Measurements from ENCODE around the gene SPTLC2.
"Not testable (repeated sequence)": the region's sequence is repeated elsewhere in the genome, so short reads cannot be mapped to it uniquely, and the experiment has no call there.

SPTLC2 gene

DNA sequence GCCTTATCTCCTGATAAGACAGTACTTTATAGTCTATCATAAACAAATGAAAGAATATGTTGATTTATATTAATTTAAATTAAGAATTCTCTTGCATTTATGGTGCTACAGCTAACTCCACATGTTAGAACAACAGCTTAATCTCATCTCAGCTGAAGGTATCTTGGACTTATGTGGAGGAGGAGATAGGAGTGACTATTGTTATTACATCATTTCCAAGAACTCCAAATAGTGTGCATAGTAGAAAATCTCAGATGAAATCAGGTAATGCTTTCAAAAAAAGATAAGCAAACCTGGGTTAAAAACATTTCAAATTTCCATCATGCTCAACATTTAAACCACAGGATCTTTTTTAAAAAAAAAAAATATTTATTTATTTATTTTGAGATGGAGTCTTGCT is 86.5 kb downstream of the SPTLC2 start:
- Histone ChIP-seq H3K27me3 (ENCODE audit: control insufficient read depth in 1 of 2, insufficient read depth in 2 of 2, low read length in 2 of 2) (no peaks in the 10 kb centered on the region), H3K9ac (ENCODE audit: low read length in 2 of 2) (no peak overlapping the region), H3K9me3 (ENCODE audit: control insufficient read depth in 2 of 2, low read length in 2 of 2) (no peaks in the 10 kb centered on the region)

DNA sequence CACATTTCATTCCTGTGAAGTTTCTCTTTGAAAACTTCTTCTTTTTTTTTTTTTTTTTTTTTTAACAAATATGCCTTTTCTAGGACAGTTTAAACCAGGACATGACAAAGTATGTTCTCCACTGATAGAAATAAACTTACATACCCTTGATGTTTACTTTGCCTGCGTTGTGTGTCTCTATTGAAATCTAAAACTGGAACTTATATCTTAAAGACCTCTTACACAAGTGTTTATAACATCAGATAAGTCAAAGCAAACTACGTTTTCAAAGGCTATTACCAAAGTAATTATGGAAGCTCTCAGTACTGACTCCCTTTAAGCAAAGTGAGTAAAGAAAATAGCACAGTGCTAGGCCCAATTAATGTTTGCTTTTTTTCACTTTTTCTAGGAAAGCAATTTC is 87.2 kb downstream of the SPTLC2 start:
- H3K9ac ChIP-seq (ENCODE audit: low read length in 2 of 2) = no peak overlapping the region
- H3K9me3 ChIP-seq (ENCODE audit: control insufficient read depth in 2 of 2, low read length in 2 of 2) = no peaks in the 10 kb centered on the region
- H3K4me3 ChIP-seq (ENCODE audit: low read length in 2 of 2) = no peak overlapping the region
- H3K27me3 ChIP-seq (ENCODE audit: control insufficient read depth in 1 of 2, insufficient read depth in 2 of 2, low read length in 2 of 2) = no peaks in the 10 kb centered on the region
- H3K36me3 ChIP-seq (ENCODE audit: control insufficient read depth in 2 of 2, insufficient read depth in 2 of 2, low read length in 2 of 2) = peaks cover 0 to 3% of the 10 kb centered on the region in 2 donors
- H3K27ac ChIP-seq (ENCODE audit: low read length) = no peak overlapping the region
- no peaks in the 10 kb centered on the region for H3K4me1 ChIP-seq (ENCODE audit: control insufficient read depth, insufficient read depth, low read length)

More for the DNA sequence above, 86.5 kb downstream of the SPTLC2 start:
- H3K4me1 ChIP-seq (ENCODE audit: control insufficient read depth, insufficient read depth, low read length) = no peaks in the 10 kb centered on the region
- H3K36me3 ChIP-seq (ENCODE audit: control insufficient read depth in 2 of 2, insufficient read depth in 2 of 2, low read length in 2 of 2) = peaks cover 0 to 3% of the 10 kb centered on the region in 2 donors
- no peak overlapping the region for H3K27ac ChIP-seq (ENCODE audit: low read length)
- H3K4me3 ChIP-seq (ENCODE audit: low read length in 2 of 2) = no peak overlapping the region

DNA sequence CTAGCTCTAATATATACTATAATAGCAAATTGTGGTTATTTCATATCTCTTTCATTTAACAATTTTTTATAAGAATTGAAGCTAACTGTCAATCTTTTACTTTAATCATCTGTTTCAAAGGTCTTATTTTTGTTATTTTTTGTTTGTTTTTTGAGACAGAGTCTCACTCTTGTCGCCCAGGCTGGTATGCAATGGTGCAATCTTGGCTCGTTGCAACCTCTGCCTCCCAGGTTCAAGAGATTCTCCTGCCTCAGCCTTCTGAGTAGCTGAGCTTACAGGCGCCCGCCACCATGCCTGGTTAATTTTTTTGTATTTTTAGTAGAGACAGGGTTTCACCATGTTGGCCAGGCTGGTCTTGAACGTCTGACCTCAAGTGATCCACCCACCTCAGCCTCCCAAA is 87.7 kb downstream of the SPTLC2 start:
- H3K9ac ChIP-seq (ENCODE audit: low read length in 2 of 2); H3K4me1 ChIP-seq (ENCODE audit: control insufficient read depth, insufficient read depth, low read length); H3K4me3 ChIP-seq (ENCODE audit: low read length in 2 of 2); H3K27ac ChIP-seq (ENCODE audit: low read length); H3K27me3 ChIP-seq (ENCODE audit: control insufficient read depth in 1 of 2, insufficient read depth in 2 of 2, low read length in 2 of 2); H3K36me3 ChIP-seq (ENCODE audit: control insufficient read depth in 2 of 2, insufficient read depth in 2 of 2, low read length in 2 of 2); H3K9me3 ChIP-seq (ENCODE audit: control insufficient read depth in 2 of 2, low read length in 2 of 2): not testable (repeated sequence)

- H3K9ac ChIP-seq (ENCODE audit: low read length in 2 of 2) = no peak overlapping the region
- H3K36me3 ChIP-seq (ENCODE audit: control insufficient read depth in 2 of 2, insufficient read depth in 2 of 2, low read length in 2 of 2) = peaks cover 3 to 6% of the 10 kb centered on the region in 2 donors
- H3K4me3 ChIP-seq (ENCODE audit: low read length in 2 of 2) = no peak overlapping the region
- no peaks in the 10 kb centered on the region for H3K4me1 ChIP-seq (ENCODE audit: control insufficient read depth, insufficient read depth, low read length)
- no peaks in the 10 kb centered on the region for H3K27me3 ChIP-seq (ENCODE audit: control insufficient read depth in 1 of 2, insufficient read depth in 2 of 2, low read length in 2 of 2)
- no peaks in the 10 kb centered on the region for H3K9me3 ChIP-seq (ENCODE audit: control insufficient read depth in 2 of 2, low read length in 2 of 2)
- H3K27ac ChIP-seq (ENCODE audit: low read length) = no peak overlapping the region
Observed at GRCh38 chr14:77526266-77526665, 90.2 kb downstream of the SPTLC2 start.

DNA sequence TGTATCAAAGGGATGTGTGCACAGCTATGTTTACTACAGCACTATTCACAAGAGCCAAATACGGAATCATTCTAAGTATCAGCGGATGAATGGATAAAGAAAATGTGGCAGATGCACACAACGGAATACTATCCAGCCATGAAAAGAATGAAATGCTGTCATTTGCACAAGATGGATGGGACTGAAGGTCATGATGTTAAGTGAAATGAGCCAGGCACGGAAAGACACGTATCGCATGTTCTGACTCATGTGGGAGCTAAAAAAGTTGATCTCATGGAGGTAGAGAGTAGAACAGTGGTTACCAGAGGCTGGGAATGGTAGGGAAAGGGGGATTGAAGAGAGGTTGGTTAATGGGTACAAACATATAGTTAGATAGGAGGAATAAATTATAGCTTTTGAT is 91.9 kb downstream of the SPTLC2 start:
- Histone ChIP-seq H3K4me1 (ENCODE audit: control insufficient read depth, insufficient read depth, low read length) (no peaks in the 10 kb centered on the region), H3K27me3 (ENCODE audit: control insufficient read depth in 1 of 2, insufficient read depth in 2 of 2, low read length in 2 of 2) (no peaks in the 10 kb centered on the region), H3K9me3 (ENCODE audit: control insufficient read depth in 2 of 2, low read length in 2 of 2) (no peaks in the 10 kb centered on the region), H3K27ac (ENCODE audit: low read length) (no peak overlapping the region), H3K9ac (ENCODE audit: low read length in 2 of 2) (no peak overlapping the region), H3K4me3 (ENCODE audit: low read length in 2 of 2) (no peak overlapping the region), H3K36me3 (ENCODE audit: control insufficient read depth in 2 of 2, insufficient read depth in 2 of 2, low read length in 2 of 2) (peaks cover 10% of the 10 kb centered on the region in 2 donors)

DNA sequence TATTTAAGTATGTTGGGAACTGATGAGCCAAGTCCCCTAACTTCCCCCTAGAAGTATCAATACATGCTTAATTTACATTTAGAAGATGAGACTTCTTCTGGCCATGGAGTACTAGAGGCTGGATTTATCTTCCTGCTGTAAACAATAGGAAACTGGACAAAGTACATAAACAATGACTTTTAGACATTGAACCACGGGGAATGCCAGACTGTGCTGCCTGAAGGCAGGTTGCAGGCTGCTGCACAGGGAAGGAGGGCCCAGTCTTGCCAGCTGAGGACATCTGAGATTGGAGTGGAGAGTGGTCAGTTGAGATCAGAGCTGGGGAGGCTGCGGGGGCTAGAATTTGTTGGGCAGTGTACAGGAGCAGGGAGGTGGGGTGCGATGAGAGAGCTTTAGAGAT is 93.3 kb downstream of the SPTLC2 start:
- no peaks in the 10 kb centered on the region for H3K9me3 ChIP-seq (ENCODE audit: control insufficient read depth in 2 of 2, low read length in 2 of 2)
- H3K4me3 ChIP-seq (ENCODE audit: low read length in 2 of 2) = no peak overlapping the region
- peaks cover 10% of the 10 kb centered on the region in 2 donors for H3K36me3 ChIP-seq (ENCODE audit: control insufficient read depth in 2 of 2, insufficient read depth in 2 of 2, low read length in 2 of 2)
- no peaks in the 10 kb centered on the region for H3K27me3 ChIP-seq (ENCODE audit: control insufficient read depth in 1 of 2, insufficient read depth in 2 of 2, low read length in 2 of 2)
- H3K9ac ChIP-seq (ENCODE audit: low read length in 2 of 2) = no peak overlapping the region
- H3K27ac ChIP-seq (ENCODE audit: low read length) = no peak overlapping the region
- H3K4me1 ChIP-seq (ENCODE audit: control insufficient read depth, insufficient read depth, low read length) = no peaks in the 10 kb centered on the region

GRCh38 chr14:77520555-77520954 is 95.9 kb downstream of the SPTLC2 start:
- Histone ChIP-seq H3K27me3 (ENCODE audit: control insufficient read depth in 1 of 2, insufficient read depth in 2 of 2, low read length in 2 of 2) (no peaks in the 10 kb centered on the region), H3K4me1 (ENCODE audit: control insufficient read depth, insufficient read depth, low read length) (no peaks in the 10 kb centered on the region), H3K36me3 (ENCODE audit: control insufficient read depth in 2 of 2, insufficient read depth in 2 of 2, low read length in 2 of 2) (peaks cover 10 to 19% of the 10 kb centered on the region in 2 donors), H3K9ac (ENCODE audit: low read length in 2 of 2) (no peak overlapping the region), H3K9me3 (ENCODE audit: control insufficient read depth in 2 of 2, low read length in 2 of 2) (no peaks in the 10 kb centered on the region), H3K27ac (ENCODE audit: low read length) (no peak overlapping the region), H3K4me3 (ENCODE audit: low read length in 2 of 2) (no peak overlapping the region)

DNA sequence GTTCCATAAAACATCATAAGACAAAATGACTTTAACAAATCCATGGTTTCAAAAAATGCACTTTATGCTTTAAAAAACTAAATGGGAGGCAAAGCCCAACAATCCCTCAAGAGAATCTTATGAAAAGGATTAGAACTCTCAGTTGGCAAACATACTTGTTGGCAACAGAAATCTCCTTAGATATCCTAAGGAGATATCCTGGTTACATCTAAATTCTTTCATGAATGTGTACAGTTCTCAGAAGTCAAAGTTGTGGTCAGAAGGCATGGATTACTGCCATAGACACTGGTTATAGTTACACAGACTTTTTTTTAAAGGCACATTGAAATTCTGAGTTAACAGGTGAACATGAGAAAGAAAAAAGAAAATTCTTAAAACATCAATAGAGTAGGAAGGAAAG is 100.3 kb downstream of the SPTLC2 start:
- Histone ChIP-seq H3K9ac (ENCODE audit: low read length in 2 of 2) (no peak overlapping the region), H3K27ac (ENCODE audit: low read length) (no peak overlapping the region), H3K9me3 (ENCODE audit: control insufficient read depth in 2 of 2, low read length in 2 of 2) (no peaks in the 10 kb centered on the region), H3K4me3 (ENCODE audit: low read length in 2 of 2) (no peak overlapping the region), H3K36me3 (ENCODE audit: control insufficient read depth in 2 of 2, insufficient read depth in 2 of 2, low read length in 2 of 2) (peaks cover 19 to 28% of the 10 kb centered on the region in 2 donors), H3K27me3 (ENCODE audit: control insufficient read depth in 1 of 2, insufficient read depth in 2 of 2, low read length in 2 of 2) (no peaks in the 10 kb centered on the region), H3K4me1 (ENCODE audit: control insufficient read depth, insufficient read depth, low read length) (no peaks in the 10 kb centered on the region)

DNA sequence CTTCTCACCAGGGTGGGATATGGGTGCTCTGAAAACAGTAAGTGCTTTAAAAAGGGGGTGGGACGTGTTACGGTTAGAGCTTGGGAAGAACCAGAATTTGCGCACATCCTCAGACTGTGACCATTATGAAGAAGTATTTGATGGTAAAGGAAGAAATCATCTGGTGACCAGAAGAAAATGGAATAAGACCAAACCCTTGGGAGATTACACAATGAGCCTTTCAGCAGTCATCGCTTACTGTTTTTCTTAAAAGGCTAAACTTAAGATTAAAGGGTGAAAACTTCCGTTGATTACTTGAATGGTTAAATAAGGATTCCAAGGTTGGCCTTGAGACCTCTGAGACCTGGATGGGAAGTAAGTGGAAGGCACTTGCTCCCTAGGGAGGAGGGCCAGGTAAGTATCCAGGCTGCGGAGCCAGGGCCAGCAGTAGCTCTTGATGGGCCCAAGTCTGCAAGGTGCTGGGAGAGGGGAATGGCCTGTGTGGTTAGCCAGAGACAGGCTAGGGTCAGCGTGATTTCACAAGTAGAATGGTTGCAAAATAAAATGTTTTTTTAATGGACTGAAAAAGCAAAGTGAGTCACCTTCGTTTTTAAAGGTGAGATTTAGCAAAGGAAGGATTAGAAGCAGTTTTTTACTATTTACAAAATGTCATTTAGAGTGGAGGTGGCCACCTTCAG is 104.8 kb downstream of the SPTLC2 start:
- Histone ChIP-seq H3K36me3 (ENCODE audit: control insufficient read depth in 2 of 2, insufficient read depth in 2 of 2, low read length in 2 of 2) (peaks cover 14 to 18% of the 10 kb centered on the region in 2 donors), H3K27me3 (ENCODE audit: control insufficient read depth in 1 of 2, insufficient read depth in 2 of 2, low read length in 2 of 2) (no peaks in the 10 kb centered on the region), H3K9me3 (ENCODE audit: control insufficient read depth in 2 of 2, low read length in 2 of 2) (no peaks in the 10 kb centered on the region), H3K27ac (ENCODE audit: low read length) (no peak overlapping the region), H3K9ac (ENCODE audit: low read length in 2 of 2) (no peak overlapping the region), H3K4me1 (ENCODE audit: control insufficient read depth, insufficient read depth, low read length) (no peaks in the 10 kb centered on the region), H3K4me3 (ENCODE audit: low read length in 2 of 2) (no peak overlapping the region)

DNA sequence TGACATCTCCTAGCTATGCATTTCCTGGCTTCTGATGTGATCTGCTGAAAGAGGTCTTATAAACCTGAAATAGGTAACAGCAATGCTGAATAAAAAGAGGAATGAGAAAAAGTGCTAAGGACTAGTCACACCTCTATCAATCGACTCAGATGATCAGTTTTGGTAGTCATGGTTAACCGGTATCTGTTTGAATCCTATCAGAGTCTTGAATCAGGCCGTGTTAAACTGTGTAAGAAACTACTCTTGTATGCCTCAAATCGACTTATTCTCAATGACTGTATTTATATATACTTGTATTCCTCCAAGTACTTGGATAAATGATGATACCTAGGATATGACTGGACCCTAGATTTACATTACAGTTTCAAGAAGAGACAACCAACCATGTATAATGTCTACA is 107.1 kb downstream of the SPTLC2 start:
- no peaks in the 10 kb centered on the region for H3K9me3 ChIP-seq (ENCODE audit: control insufficient read depth in 2 of 2, low read length in 2 of 2)
- H3K36me3 ChIP-seq (ENCODE audit: control insufficient read depth in 2 of 2, insufficient read depth in 2 of 2, low read length in 2 of 2) = peaks cover 14 to 18% of the 10 kb centered on the region in 2 donors
- no peaks in the 10 kb centered on the region for H3K4me1 ChIP-seq (ENCODE audit: control insufficient read depth, insufficient read depth, low read length)

GRCh38 chr14:77508876-77509275 is 107.6 kb downstream of the SPTLC2 start:
- Histone ChIP-seq H3K4me1 (ENCODE audit: control insufficient read depth, insufficient read depth, low read length) (no peaks in the 10 kb centered on the region), H3K4me3 (ENCODE audit: low read length in 2 of 2) (no peak overlapping the region), H3K9me3 (ENCODE audit: control insufficient read depth in 2 of 2, low read length in 2 of 2) (no peaks in the 10 kb centered on the region), H3K9ac (ENCODE audit: low read length in 2 of 2) (no peak overlapping the region), H3K36me3 (ENCODE audit: control insufficient read depth in 2 of 2, insufficient read depth in 2 of 2, low read length in 2 of 2) (peaks cover 14 to 18% of the 10 kb centered on the region in 2 donors), H3K27me3 (ENCODE audit: control insufficient read depth in 1 of 2, insufficient read depth in 2 of 2, low read length in 2 of 2) (no peaks in the 10 kb centered on the region), H3K27ac (ENCODE audit: low read length) (no peak overlapping the region)

More for the DNA sequence above, 107.1 kb downstream of the SPTLC2 start:
- Histone ChIP-seq H3K4me3 (ENCODE audit: low read length in 2 of 2) (no peak overlapping the region), H3K27me3 (ENCODE audit: control insufficient read depth in 1 of 2, insufficient read depth in 2 of 2, low read length in 2 of 2) (no peaks in the 10 kb centered on the region), H3K27ac (ENCODE audit: low read length) (no peak overlapping the region), H3K9ac (ENCODE audit: low read length in 2 of 2) (no peak overlapping the region)

All from stomach smooth muscle (tissue), 2 donors.